Measurements from ENCODE around the gene CMIP.

Gene CMIP

GRCh38 chr16:81645925-81646324 is 201.3 kb downstream of the CMIP start:
- DNase-seq, result no peak

- DNase-seq, result no peak
These were observed 202.0 kb downstream of the CMIP start for GRCh38 chr16:81646561-81646960.

GRCh38 chr16:81647527-81647926 is 202.9 kb downstream of the CMIP start:
- no peak for DNase-seq

- DNase-seq, result no peak
These were observed 205.1 kb downstream of the CMIP start for GRCh38 chr16:81649561-81650184.

GRCh38 chr16:81650281-81650680 is 205.7 kb downstream of the CMIP start:
- DNase-seq, result no peak

- no peak for DNase-seq
These were observed 206.5 kb downstream of the CMIP start for GRCh38 chr16:81650982-81651562.

- no peak for DNase-seq
These were observed 207.4 kb downstream of the CMIP start for GRCh38 chr16:81651758-81652718.

- no peak for DNase-seq
These were observed 208.3 kb downstream of the CMIP start for GRCh38 chr16:81652798-81653505.

GRCh38 chr16:81654346-81654745 is 209.7 kb downstream of the CMIP start:
- no peak for DNase-seq

GRCh38 chr16:81655469-81656162 is 211.0 kb downstream of the CMIP start:
- no peak for DNase-seq

- DNase-seq, result no peak
These were observed 212.6 kb downstream of the CMIP start for GRCh38 chr16:81657224-81657623.

- no peak for DNase-seq
These were observed 213.2 kb downstream of the CMIP start for GRCh38 chr16:81657781-81658180.

GRCh38 chr16:81658373-81658772 is 213.8 kb downstream of the CMIP start:
- no peak for DNase-seq

- no peak for DNase-seq
These were observed 214.6 kb downstream of the CMIP start for GRCh38 chr16:81659249-81659648.

- DNase-seq, result no peak
These were observed 216.5 kb downstream of the CMIP start for GRCh38 chr16:81661082-81661481.

- DNase-seq, result no peak
These were observed 219.5 kb downstream of the CMIP start for GRCh38 chr16:81664153-81664552.

- no peak for DNase-seq
These were observed 221.0 kb downstream of the CMIP start for GRCh38 chr16:81665588-81665987.

- DNase-seq, result no peak
These were observed 221.5 kb downstream of the CMIP start for GRCh38 chr16:81666113-81666512.

GRCh38 chr16:81668243-81669097 is 223.9 kb downstream of the CMIP start:
- no peak for DNase-seq

- no peak for DNase-seq
These were observed 225.1 kb downstream of the CMIP start for GRCh38 chr16:81669473-81670350.
